GM12878 (cell line): ENCODE measurements around the gene EZH2.

Experiments used
- CHD4 ChIP-seq: fragments of 200-600 bp; sonication (generic); IDR thresholded peaks from 2 replicates; pipeline ENCODE4 v1.6.1; 2016; ENCODE audit warnings: mild to moderate bottlenecking
- EP300 ChIP-seq, 2 experiments: fragments of 150-350 bp in 1 of 2; IDR thresholded peaks; 2 replicates each; pipeline ENCODE4 v1.6.1; 2011 to 2012; ENCODE audit warnings: low read depth in 2 of 2, low read length in 2 of 2, borderline replicate concordance in 1 of 2, improper control_type of control experiment in 1 of 2, inconsistent platforms in 1 of 2; ENCODE audit not compliant: control insufficient read depth in 1 of 2
- KDM1A ChIP-seq: fragments of 200-600 bp; sonication (generic); IDR thresholded peaks from 2 replicates; pipeline ENCODE4 v1.6.1; 2016; ENCODE audit warnings: borderline replicate concordance
- MXI1 ChIP-seq: fragments of 150-350 bp; IDR thresholded peaks from 2 replicates; pipeline ENCODE4 v1.6.1; 2011; ENCODE audit warnings: low read depth, mild to moderate bottlenecking, inconsistent platforms, low read length, improper control_type of control experiment
- NFYB ChIP-seq: IDR thresholded peaks from 2 replicates; pipeline ENCODE4 v1.6.1; 2011; ENCODE audit warnings: low read depth, mild to moderate bottlenecking, low read length, improper control_type of control experiment, moderate library complexity; ENCODE audit not compliant: insufficient read depth
- NR2C2 ChIP-seq: IDR thresholded peaks from 2 replicates; pipeline ENCODE4 v1.6.1; 2011; ENCODE audit warnings: borderline replicate concordance, low read depth; ENCODE audit not compliant: control insufficient read depth, insufficient read length
- POLR2A ChIP-seq: IDR thresholded peaks from 2 replicates; pipeline ENCODE4 v1.6.1; 2011; ENCODE audit warnings: low read depth, mild to moderate bottlenecking, low read length
- POLR2AphosphoS5 ChIP-seq: IDR thresholded peaks from 2 replicates; pipeline ENCODE4 v1.6.1; 2011; ENCODE audit warnings: mild to moderate bottlenecking, low read length, inconsistent platforms
- RAD21 ChIP-seq: IDR thresholded peaks from 2 replicates; pipeline ENCODE4 v1.6.1; 2011; ENCODE audit warnings: mild to moderate bottlenecking, low read depth, low read length, moderate library complexity; ENCODE audit not compliant: insufficient read depth
- YY1 ChIP-seq: IDR thresholded peaks from 2 replicates; pipeline ENCODE4 v1.6.1; 2011; ENCODE audit warnings: low read depth, mild to moderate bottlenecking, low read length
- ZNF207 ChIP-seq: fragments of 450-650 bp; IDR thresholded peaks from 2 replicates; pipeline ENCODE4 v1.6.1; 2014; ENCODE audit warnings: antibody characterized with exemption, mild to moderate bottlenecking, borderline replicate concordance
- ZNF217 ChIP-seq: fragments of 450-650 bp; IDR thresholded peaks from 2 replicates; pipeline ENCODE4 v1.6.1; 2017; ENCODE audit warnings: antibody characterized with exemption, mild to moderate bottlenecking
- TF ChIP-seq, protein P1 (sequence below), 3 experiments: IDR thresholded peaks in 2 of 3; conservative IDR thresholded peaks in 1 of 3; 2 replicates each; pipeline ENCODE4 v1.5.1; 2011; ENCODE audit warnings: low read depth in 3 of 3, low read length in 3 of 3, mild to moderate bottlenecking in 3 of 3, control low read depth in 2 of 3, moderate library complexity in 2 of 3, inconsistent platforms in 1 of 3, mixed read lengths in 1 of 3; ENCODE audit not compliant: control insufficient read depth in 2 of 3, insufficient read depth in 1 of 3; ENCODE audit errors: extremely low read depth in 1 of 3
- TF ChIP-seq, protein P2 (sequence below): IDR thresholded peaks from 2 replicates; pipeline ENCODE4 v1.6.1; 2012; ENCODE audit warnings: low read length, inconsistent platforms

DNA sequence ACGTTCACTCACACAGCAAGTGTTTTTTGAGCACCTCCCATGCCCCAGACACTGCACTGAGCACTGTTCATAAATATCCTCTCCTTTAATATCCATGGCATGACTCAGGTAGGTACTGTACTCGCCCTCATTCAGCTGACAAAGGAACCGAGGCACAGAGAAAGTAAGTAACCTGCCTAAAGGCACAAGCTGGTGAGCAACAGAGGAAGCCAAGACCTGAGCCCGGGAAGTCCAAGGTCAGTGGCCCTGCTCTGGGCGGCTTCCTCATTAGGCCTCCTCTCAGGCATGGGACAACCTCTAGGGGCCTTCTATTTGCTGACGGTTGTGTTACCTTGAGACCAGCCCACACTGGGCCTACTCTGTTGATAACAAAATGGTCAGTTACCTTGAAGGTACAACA is 45.1 kb upstream of the EZH2 start:
- TF ChIP-seq YY1 (no peak), EP300 (IDR thresholded peaks at IDR 0.05; ENCODE audit: borderline replicate concordance in 1 of 2, control insufficient read depth in 1 of 2, low read depth in 2 of 2, low read length in 2 of 2) (no peak), NR2C2 (no peak), NFYB (no peak), ZNF217 (no peak), MXI1 (no peak), CHD4 (no peak), ZNF207 (no peak), POLR2A (no peak), KDM1A (no peak), RAD21 (no peak), POLR2AphosphoS5 (no peak)
- TF ChIP-seq, protein P1, sequence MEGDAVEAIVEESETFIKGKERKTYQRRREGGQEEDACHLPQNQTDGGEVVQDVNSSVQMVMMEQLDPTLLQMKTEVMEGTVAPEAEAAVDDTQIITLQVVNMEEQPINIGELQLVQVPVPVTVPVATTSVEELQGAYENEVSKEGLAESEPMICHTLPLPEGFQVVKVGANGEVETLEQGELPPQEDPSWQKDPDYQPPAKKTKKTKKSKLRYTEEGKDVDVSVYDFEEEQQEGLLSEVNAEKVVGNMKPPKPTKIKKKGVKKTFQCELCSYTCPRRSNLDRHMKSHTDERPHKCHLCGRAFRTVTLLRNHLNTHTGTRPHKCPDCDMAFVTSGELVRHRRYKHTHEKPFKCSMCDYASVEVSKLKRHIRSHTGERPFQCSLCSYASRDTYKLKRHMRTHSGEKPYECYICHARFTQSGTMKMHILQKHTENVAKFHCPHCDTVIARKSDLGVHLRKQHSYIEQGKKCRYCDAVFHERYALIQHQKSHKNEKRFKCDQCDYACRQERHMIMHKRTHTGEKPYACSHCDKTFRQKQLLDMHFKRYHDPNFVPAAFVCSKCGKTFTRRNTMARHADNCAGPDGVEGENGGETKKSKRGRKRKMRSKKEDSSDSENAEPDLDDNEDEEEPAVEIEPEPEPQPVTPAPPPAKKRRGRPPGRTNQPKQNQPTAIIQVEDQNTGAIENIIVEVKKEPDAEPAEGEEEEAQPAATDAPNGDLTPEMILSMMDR (IDR thresholded peaks at IDR 0.05 in 2 of 3, conservative IDR thresholded peaks at IDR 0.05 in 1 of 3; ENCODE audit: control insufficient read depth in 2 of 3, extremely low read depth in 1 of 3, insufficient read depth in 1 of 3, low read depth in 3 of 3, low read length in 3 of 3): no peak
- TF ChIP-seq, protein P2, sequence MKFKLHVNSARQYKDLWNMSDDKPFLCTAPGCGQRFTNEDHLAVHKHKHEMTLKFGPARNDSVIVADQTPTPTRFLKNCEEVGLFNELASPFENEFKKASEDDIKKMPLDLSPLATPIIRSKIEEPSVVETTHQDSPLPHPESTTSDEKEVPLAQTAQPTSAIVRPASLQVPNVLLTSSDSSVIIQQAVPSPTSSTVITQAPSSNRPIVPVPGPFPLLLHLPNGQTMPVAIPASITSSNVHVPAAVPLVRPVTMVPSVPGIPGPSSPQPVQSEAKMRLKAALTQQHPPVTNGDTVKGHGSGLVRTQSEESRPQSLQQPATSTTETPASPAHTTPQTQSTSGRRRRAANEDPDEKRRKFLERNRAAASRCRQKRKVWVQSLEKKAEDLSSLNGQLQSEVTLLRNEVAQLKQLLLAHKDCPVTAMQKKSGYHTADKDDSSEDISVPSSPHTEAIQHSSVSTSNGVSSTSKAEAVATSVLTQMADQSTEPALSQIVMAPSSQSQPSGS: no peak
